Hematopoietic multipotent progenitor cell treated with erythropoietin and hydrocortisone succinate and interleukin-3 and kit ligand, for 15 days (in vitro differentiated cells): ENCODE data around the gene INPP5D.
"Not testable (repeated sequence)": the region's sequence is repeated elsewhere in the genome, so short reads cannot be mapped to it uniquely, and the experiment has no call there.

ENCODE experiments used
- DNase-seq: peaks from one replicate; pipeline ENCODE4 v3.0.0-alpha.2; 2015; ENCODE audit warnings: low spot score

Gene INPP5D

DNA sequence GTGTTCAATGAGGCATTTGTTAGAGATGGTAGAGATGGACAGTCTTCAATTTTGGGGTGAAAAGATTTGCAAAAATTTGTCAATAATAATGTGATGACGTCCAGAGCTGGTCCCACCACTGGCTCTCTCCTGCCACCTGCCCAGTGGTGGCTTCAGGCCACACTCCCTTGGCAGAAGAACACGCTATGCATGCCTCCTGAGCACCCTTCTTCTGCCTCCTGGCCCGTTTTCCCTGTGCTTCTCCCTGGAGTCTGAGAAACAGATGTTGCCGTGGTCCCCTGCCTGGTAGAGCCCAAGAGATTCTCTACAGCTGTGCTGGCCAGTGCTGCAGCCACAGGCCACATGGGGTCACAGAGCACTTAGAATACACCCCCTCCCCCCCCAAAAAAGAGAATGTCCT, 33.6 kb downstream of the INPP5D start:
- no peak for DNase-seq

GRCh38 chr2:233094614-233095013, 34.5 kb downstream of the INPP5D start:
- DNase-seq, result no peak

DNA sequence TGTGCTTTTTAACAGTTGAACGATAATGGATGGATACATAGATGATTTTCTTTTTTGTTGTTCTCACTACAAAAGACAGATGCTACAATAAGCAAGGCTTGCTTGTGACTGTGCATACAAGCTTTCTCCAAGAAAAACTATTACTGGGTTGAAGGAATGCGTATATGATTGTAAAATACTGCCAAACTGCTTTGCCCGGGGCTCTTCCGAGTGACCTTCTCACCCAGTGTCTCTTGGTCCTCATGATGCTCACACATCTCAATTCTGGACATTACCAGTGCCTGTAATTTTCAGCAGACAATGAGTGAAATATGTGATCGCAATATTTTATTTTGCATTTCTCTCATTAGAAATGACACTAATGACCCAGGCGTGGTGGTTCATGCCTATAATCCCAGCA, 35.9 kb downstream of the INPP5D start:
- no peak for DNase-seq

DNA sequence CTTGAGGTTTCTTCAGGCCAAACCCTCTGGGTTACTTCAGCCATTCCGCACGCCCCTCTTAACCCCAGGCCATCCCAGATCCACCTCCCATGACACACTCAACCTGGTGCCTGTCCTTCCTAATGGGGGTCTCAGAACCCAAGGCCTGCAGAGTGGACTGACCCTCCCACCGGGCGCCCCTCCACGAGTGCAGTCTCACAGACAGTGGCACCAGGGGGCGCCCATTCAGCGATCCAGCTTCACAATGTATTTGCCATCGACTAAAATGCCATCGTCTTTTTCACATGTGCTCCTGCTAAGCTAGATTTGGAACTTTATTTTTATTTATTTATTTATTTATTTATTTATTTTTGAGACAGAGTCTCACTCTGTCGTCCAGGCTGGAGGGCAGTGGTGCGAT, 38.5 kb downstream of the INPP5D start:
- DNase-seq, result no peak

- DNase-seq, result not testable (repeated sequence)
Measured at GRCh38 chr2:233099820-233100191, 39.7 kb downstream of the INPP5D start.

DNA sequence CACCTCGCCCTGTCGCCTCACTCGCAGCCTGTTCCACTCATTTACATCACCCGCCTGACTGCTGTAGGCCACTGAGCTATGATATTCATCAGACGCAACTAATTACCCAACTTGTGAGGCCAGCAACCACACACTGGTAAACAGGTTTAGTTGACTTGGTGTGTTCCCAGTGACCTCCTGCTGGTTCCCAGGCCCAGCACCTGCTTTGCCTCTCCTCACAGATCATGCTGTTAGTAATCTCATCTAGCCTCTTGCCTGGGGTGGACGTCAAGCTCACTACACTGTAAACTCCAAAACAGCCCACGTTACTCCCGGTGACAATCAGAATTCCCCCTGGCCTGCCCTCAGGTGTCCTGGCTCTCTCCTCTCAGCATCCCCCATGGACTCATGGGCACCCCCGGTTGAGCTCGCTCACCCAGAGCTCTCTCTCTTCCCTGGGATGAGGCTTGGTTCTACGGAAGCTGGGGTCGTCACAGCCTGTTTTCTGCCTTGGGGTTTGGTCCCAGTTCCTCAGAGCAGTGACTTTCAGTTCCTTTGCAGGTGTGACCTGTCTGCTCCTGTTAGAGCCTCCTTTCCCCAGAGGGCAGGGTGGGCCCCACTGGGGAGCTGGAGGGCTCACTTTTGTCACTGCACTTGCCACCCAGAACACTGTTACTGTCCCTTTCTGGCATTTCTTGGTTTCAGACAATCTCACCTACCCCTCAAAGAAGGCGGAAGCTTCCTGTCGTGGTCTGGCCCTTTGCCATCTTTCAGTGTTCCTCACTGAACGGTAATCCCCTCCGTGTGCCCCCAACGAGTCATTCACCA, 40.3 kb downstream of the INPP5D start:
- DNase-seq, result peak; percentile 44

DNA sequence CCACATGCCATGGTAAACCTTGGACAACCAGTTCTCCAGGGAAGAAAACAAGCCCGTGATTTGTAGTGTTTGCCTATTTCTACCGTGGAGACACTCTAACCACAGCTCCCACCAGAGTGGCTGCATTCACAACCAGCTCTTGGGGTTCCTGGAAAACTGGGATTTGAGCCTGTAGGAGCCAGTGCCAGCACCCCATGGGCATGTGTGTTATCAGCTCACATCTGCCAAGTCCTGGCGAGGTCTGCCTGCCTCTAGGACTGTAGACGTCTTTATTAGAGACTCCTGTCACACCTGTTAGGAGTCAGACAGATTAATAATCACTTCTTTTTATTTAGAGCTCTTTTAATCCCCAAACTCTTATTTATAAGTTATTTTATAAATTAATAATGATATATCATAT, 41.0 kb downstream of the INPP5D start:
- DNase-seq, result no peak

GRCh38 chr2:233101816-233102215, 41.7 kb downstream of the INPP5D start:
- no peak for DNase-seq

DNA sequence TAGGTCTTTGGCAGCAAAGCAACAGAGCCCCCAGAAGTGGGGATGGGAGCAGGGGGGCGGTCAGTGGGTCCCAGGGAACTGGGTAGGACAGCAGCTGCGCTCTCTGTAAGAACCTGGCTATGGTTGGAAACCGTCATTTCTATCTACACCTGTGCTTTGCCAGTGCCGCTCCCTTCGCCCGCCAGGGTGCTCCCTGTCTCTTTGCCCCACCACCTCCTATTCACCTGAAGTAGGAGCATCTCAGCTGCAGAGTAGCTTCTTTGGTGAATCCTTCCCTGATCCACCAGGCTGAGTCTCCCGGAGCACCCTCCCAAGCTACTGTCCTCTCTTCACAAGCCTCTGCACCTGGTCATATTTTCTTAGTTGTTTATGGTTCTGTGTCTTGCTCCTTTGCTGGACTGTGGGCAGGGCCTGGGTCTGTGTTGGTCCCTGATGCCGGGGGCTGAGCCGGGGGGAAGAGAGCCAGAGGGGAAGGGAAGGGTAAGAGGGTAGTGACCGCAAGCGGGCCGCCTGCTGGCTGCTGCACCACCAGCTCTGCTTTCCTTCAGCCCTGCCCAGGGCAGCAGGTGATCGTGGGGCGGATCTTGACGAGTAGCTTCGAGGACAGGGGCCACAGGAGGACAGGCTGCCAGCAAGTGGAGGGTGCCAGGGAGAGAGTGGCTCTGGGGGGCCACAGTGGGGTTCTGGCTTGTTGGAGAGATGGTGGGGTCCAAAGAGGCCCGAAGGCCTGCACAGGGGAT, 45.2 kb downstream of the INPP5D start:
- no peak for DNase-seq

DNA sequence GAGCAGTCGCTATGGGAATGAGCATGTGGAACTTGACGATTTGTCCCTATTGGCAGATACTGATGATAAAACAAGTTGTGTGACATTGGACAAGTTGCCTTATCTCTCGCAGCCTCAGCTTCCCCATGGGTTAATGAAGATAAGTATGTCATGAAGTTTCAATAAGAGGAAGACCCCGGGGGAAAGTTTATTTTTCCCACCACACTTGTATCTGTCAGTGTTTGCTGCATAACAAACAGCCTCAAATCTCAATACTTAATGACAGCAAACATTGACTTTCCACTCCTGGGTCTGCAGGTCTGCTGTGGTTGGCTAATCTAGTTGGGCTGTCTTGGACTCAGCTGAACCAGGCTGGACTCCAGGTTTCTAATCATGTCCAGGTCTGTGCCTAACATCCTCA, 45.8 kb downstream of the INPP5D start:
- DNase-seq, result no peak

- no peak for DNase-seq
Measured at GRCh38 chr2:233107011-233107410, 46.9 kb downstream of the INPP5D start.

- no peak for DNase-seq
Measured at GRCh38 chr2:233107831-233108300, 47.7 kb downstream of the INPP5D start.

DNA sequence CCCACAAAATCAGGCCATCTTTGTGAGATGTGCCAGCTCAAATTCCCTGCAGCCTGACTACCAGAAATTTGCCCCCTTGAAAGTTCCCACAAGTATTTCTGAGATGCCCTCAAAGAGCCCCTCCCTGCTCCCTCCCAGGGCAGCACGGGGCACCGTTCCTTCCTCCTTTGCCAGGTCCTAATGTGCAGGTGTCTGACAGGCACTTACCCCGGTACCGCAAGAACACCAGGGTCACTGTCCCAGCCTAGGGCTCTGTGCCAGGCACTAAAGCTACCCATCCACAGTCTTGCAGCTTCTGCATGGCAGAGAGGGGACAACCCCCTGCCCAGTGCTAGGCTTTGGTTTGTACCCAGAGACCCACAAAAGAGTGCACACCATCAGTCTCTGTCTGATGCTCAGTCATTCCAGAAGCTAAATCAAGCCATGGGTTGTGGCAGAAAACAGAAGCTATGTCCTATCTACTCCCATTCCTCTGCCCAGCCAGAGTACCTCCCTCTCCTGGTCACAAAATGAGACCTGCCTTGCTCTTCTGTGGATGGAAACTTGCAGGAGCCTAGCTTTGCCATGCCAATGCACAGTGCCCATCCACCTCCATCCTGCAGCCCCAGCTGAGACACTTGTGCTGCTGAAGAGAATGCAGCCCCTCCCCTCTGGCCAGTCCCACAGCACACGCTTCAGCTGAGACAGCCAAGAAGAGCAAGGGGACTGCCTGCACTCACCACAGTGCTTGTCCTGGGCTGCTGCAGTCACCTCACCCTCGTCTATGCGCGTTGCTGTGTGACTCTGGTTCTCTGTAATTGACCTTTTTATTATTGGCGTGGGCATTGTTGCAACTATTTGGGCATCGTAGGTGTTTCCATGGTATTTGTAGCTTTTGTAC, 48.7 kb downstream of the INPP5D start:
- no peak for DNase-seq

DNA sequence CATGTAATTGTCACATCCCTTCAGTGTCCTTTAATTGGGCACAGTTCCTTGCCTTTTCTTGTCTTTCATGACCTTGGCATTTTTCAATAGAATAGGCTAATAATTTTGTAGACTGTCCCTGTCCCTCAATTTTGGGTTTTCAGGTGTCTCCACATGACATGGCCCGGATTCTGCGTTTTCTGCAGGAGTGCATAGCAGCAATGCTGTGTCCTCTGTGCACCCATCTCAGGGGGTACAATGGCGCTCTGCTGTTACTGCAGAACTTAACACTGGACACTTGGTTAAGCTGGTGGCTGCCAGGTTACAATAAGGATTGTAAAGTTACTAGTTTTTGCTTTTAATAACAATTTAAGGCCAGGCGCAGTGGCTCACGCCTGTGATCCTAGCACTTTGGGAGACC, 51.3 kb downstream of the INPP5D start:
- DNase-seq, result no peak

DNA sequence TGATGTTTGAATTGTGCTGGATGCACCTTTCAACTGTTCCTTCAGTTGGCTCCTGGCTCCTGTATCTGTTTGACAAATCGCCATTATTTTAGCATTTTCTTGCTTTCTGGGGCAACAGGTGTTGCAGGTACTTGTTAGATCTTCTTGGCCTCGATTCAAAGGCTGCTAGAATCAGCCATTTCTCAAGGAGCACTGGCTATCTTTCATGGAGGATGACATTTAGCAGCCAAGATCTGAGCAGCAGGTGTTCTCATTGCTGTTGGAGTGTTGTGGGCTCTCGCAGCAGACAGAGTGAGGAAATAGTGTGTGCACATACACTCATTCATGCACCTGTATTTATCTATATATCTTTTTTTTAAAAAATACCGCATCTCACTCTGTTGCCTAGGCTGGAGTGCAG, 52.2 kb downstream of the INPP5D start:
- no peak for DNase-seq

GRCh38 chr2:233112776-233113452, 52.8 kb downstream of the INPP5D start:
- DNase-seq, result no peak

DNA sequence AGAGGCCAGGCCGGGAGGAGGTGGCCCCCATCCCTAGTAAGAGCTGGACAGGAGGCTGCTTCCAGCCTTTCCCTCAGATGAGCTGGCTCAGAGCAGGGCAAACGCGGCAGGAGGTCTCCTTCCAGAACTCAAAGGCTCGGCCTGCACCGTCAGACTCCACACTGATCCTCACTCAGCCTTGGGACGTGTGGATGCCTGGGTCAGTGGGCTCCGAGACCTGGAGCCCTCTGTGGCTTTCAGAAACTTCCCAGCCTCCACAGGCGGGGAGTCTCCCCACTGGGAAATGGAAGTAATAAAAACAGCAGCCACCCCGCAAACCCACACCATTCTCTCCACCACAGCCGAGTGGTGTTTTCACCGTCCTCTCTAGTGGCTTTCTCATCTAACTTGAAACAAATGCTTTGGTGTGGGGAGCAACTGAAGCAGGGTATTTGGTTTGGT, 54.3 kb downstream of the INPP5D start:
- no peak for DNase-seq

GRCh38 chr2:233115121-233115520, 55.0 kb downstream of the INPP5D start:
- DNase-seq, result no peak

DNA sequence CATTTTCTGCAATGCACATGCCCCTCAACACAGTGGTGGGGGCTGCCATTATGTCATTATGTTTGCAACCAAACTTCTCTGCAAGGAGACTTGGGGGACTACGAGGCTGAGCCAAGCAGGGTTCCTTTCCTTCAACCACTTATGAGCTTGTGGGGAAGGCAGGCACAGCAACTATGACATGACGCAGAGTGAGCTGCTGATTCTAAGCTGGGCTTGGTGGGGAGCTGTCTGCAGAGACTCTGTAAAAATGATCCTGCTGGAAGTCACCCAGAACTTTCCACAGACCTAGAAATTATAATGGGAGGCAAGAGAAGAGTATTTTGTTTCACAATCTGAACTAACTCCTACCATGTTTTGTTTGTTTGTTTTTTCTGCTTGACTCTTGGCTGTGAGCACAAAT, 55.6 kb downstream of the INPP5D start:
- DNase-seq, result no peak

DNA sequence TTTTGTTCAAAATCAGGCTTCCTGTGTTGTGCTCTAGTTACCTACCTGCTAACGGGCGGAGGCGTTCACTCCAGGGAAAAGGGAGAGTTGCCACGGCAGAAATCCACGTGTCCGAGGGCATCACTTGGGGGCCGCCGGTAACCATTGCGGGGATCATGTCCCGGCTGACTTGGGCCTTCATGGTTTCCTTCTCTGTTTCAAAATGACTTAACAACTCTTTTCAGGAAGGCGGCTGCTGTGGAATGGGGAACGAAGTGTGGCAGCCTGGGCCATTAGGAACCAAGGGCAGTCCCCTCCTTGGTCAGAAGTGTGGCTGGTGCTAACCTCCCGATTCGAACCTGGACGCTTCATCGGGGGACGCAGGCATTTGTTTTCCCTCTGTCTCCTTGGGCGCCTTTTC, 56.8 kb downstream of the INPP5D start:
- DNase-seq, result no peak

DNA sequence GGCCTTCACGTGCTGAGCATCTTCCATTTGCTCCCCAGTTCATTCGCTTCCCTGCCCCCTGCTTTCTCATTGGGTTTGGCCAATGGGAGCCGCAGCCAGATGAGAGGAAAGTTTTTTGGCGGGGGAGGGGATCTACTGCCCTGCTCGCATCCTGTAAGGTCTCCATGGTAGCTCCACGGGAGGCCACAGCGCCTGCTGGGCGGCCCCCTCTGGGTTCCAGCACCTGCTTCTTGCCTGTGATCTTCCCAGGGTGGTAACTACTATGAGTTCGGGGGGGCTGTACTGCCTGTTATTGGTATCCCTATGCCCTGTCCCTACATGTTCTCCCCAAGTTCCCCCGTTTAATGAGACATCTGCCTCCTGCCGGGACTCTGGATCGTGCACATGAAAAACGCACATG, 57.2 kb downstream of the INPP5D start:
- DNase-seq, result no peak
